K562 (cell line): ENCODE measurements around the gene SDC3. TPM values are rescaled to one million over a fixed set of nuclear protein-coding genes. Genes with fewer than 3 reads are reported as not detected.

Experiments used
- ASH1L ChIP-seq: fragments of 450-650 bp; IDR thresholded peaks from 2 replicates; pipeline ENCODE4 v1.6.1; 2018; ENCODE audit warnings: borderline replicate concordance, mild to moderate bottlenecking, low read depth; ENCODE audit not compliant: partially characterized antibody
- DNMT1 ChIP-seq: fragments of 450-650 bp; IDR thresholded peaks from 2 replicates; pipeline ENCODE4 v1.6.1; 2016; ENCODE audit warnings: antibody characterized with exemption, mild to moderate bottlenecking
- FOXJ3 ChIP-seq: sonication (generic); formaldehyde crosslinking; IDR thresholded peaks from 2 replicates; pipeline ENCODE4 v1.4.0; 2020; ENCODE audit warnings: mild to moderate bottlenecking, missing genetic modification reagents
- NR2C1 ChIP-seq, 2 experiments: fragments of 450-650 bp; IDR thresholded peaks; 2 replicates each; pipeline ENCODE4 v1.6.1; 2017; ENCODE audit warnings: mild to moderate bottlenecking in 2 of 2, antibody characterized with exemption in 1 of 2, inconsistent platforms in 1 of 2, missing compliant biosample characterization in 1 of 2, missing genetic modification characterization in 1 of 2
- NR4A1 ChIP-seq, 2 experiments: fragments of 250-450 bp in 1 of 2; fragments of 450-650 bp in 1 of 2; sonication (Bioruptor Pico) in 1 of 2; IDR thresholded peaks; 2 replicates each; pipeline versions ENCODE4 v1.4.0 to v1.6.1; 2016 to 2020; ENCODE audit warnings: mild to moderate bottlenecking in 2 of 2, missing compliant biosample characterization in 1 of 2, missing genetic modification characterization in 1 of 2, moderate library complexity in 1 of 2
- NRF1 ChIP-seq, 2 experiments: fragments of 450-650 bp; IDR thresholded peaks in 1 of 2; conservative IDR thresholded peaks in 1 of 2; 2 replicates each; pipeline ENCODE4 v1.6.1; 2014; ENCODE audit warnings: mild to moderate bottlenecking in 2 of 2
- POLR2G ChIP-seq: fragments of 200-400 bp; formaldehyde crosslinking; IDR thresholded peaks from 2 replicates; pipeline ENCODE4 v1.6.1; 2017; ENCODE audit warnings: low read depth, mild to moderate bottlenecking, antibody characterized with exemption, low read length, moderate library complexity
- PTBP1 ChIP-seq: fragments of 200-400 bp; formaldehyde crosslinking; IDR thresholded peaks from 2 replicates; pipeline ENCODE4 v1.6.1; 2017; ENCODE audit warnings: low read depth, low read length
- RBM25 ChIP-seq: fragments of 200-400 bp; formaldehyde crosslinking; IDR thresholded peaks from 2 replicates; pipeline ENCODE4 v1.6.1; 2018; ENCODE audit warnings: low read length, low read depth, moderate library complexity; ENCODE audit not compliant: severe bottlenecking
- SREBF2 ChIP-seq: sonication (generic); formaldehyde crosslinking; IDR thresholded peaks from 2 replicates; pipeline ENCODE4 v1.4.0; 2020; ENCODE audit warnings: mild to moderate bottlenecking, missing genetic modification reagents
- STAG1 ChIP-seq: sonication (generic); formaldehyde crosslinking; IDR thresholded peaks from 2 replicates; pipeline ENCODE4 v1.5.0; 2020; ENCODE audit warnings: missing genetic modification reagents, borderline replicate concordance
- polyA plus RNA-seq, 8 experiments: library from polyadenylated mRNA; depleted of rRNA in 4 of 8; stranded (reverse) in 5 of 8; unstranded in 3 of 8; fragments of >200 nt; fragmentation: Nextera tagmentation in 2 of 8; fragmentation: Illumina TruSeq in 1 of 8; extraction: Ambion mirVana in 2 of 8; extraction: Trizol in 1 of 8; gene quantifications; 2 replicates each; pipeline versions ENCODE4 v1.2.1 to v1.2.3, GENCODE V29; 2011 to 2014; ENCODE audit warnings: inconsistent platforms in 1 of 8, missing spikeins in 1 of 8
- total RNA-seq, 7 experiments: library from RNA; depleted of rRNA in 6 of 7; stranded (reverse); fragments of >200 nt in 6 of 7; fragmentation: Illumina TruSeq in 2 of 7; extraction: Trizol in 2 of 7; gene quantifications; 2 replicates each; pipeline versions ENCODE4 v1.2.1 to v1.2.3, GENCODE V29; 2011 to 2021; ENCODE audit warnings: low replicate concordance in 1 of 7
- TF ChIP-seq, protein P1 (sequence below): fragments of 250-450 bp; sonication (Bioruptor Pico); IDR thresholded peaks from 2 replicates; pipeline ENCODE4 v1.8.0; 2021; ENCODE audit warnings: moderate library complexity, mild to moderate bottlenecking, inconsistent platforms
- TF ChIP-seq, protein P2 (sequence below): fragments of 200-800 bp; sonication (Bioruptor generic); IDR thresholded peaks from 2 replicates; pipeline ENCODE4 v1.6.1; 2017; ENCODE audit warnings: missing genetic modification characterization, missing compliant biosample characterization
- TF ChIP-seq, protein P3 (sequence below), 2 experiments: fragments of 450-650 bp in 1 of 2; sonication (generic) in 1 of 2; formaldehyde crosslinking in 1 of 2; IDR thresholded peaks; 2 replicates each; pipeline versions ENCODE4 v1.7.1 to v1.9.0; 2016 to 2022; ENCODE audit warnings: inconsistent platforms in 1 of 2, mild to moderate bottlenecking in 1 of 2, missing genetic modification reagents in 1 of 2

SDC3 gene
- total and polyA plus RNA-seq, 9 of the 15 experiments (the other 6 are each of a cell fraction or from before 2014, with no cell fraction given) = 0.38 to 44.1 (median 12.1) TPM

DNA sequence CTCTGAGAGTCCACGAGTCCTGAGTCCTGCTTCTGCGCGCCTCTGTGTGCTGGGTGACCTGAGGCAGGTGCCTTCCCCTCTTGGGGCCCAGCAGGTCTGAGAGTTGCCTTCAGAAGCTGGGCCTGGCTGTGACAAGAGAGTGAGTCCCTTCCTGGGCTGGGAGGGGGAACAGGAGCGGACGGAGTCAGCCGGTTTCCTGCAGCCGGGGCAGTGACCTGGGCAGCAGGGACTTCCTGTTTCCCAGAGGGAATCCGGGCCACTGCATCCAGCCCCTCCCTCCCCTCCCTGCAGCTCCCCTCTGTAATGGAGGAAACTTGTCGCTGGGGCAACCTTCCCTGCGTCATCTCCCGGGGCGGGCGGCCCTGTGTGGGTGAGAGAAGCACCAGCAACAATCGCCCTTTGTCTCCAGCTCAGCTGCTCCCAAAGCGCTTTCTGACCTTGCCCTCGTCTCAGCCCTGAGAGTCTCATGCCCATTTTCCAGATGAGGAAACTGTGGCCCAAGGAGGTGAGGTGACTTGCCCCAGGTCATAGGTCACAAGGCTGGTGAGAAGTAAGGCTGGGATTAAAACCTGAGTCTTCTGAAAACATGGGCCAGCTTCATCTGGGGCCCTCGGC lies 61.1 kb downstream of the SDC3 start (continued):
- TF ChIP-seq, protein P1, sequence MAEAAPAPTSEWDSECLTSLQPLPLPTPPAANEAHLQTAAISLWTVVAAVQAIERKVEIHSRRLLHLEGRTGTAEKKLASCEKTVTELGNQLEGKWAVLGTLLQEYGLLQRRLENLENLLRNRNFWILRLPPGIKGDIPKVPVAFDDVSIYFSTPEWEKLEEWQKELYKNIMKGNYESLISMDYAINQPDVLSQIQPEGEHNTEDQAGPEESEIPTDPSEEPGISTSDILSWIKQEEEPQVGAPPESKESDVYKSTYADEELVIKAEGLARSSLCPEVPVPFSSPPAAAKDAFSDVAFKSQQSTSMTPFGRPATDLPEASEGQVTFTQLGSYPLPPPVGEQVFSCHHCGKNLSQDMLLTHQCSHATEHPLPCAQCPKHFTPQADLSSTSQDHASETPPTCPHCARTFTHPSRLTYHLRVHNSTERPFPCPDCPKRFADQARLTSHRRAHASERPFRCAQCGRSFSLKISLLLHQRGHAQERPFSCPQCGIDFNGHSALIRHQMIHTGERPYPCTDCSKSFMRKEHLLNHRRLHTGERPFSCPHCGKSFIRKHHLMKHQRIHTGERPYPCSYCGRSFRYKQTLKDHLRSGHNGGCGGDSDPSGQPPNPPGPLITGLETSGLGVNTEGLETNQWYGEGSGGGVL (CRISPR knock-in tag) = no peak
- TF ChIP-seq NRF1 (conservative IDR thresholded peaks at IDR 0.05 in 1 of 2, IDR thresholded peaks at IDR 0.05 in 1 of 2) = peak; percentile 39 to 45; a peak in 3 of 4 replicates
- TF ChIP-seq PTBP1 = no peak
- TF ChIP-seq STAG1 (CRISPR knock-in tag) = no peak
- TF ChIP-seq RBM25 = peak; percentile 77
- TF ChIP-seq, protein P2, sequence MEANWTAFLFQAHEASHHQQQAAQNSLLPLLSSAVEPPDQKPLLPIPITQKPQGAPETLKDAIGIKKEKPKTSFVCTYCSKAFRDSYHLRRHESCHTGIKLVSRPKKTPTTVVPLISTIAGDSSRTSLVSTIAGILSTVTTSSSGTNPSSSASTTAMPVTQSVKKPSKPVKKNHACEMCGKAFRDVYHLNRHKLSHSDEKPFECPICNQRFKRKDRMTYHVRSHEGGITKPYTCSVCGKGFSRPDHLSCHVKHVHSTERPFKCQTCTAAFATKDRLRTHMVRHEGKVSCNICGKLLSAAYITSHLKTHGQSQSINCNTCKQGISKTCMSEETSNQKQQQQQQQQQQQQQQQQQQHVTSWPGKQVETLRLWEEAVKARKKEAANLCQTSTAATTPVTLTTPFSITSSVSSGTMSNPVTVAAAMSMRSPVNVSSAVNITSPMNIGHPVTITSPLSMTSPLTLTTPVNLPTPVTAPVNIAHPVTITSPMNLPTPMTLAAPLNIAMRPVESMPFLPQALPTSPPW (CRISPR knock-in tag) = peak; percentile 71; the same call in 1 of the 2 replicates
- no peak for TF ChIP-seq SREBF2 (CRISPR knock-in tag)
- no peak for TF ChIP-seq NR4A1 (CRISPR knock-in tag; IDR thresholded peaks at IDR 0.05)
- no peak for TF ChIP-seq NR4A1 (tag; IDR thresholded peaks at IDR 0.05)
- TF ChIP-seq, protein P3, sequence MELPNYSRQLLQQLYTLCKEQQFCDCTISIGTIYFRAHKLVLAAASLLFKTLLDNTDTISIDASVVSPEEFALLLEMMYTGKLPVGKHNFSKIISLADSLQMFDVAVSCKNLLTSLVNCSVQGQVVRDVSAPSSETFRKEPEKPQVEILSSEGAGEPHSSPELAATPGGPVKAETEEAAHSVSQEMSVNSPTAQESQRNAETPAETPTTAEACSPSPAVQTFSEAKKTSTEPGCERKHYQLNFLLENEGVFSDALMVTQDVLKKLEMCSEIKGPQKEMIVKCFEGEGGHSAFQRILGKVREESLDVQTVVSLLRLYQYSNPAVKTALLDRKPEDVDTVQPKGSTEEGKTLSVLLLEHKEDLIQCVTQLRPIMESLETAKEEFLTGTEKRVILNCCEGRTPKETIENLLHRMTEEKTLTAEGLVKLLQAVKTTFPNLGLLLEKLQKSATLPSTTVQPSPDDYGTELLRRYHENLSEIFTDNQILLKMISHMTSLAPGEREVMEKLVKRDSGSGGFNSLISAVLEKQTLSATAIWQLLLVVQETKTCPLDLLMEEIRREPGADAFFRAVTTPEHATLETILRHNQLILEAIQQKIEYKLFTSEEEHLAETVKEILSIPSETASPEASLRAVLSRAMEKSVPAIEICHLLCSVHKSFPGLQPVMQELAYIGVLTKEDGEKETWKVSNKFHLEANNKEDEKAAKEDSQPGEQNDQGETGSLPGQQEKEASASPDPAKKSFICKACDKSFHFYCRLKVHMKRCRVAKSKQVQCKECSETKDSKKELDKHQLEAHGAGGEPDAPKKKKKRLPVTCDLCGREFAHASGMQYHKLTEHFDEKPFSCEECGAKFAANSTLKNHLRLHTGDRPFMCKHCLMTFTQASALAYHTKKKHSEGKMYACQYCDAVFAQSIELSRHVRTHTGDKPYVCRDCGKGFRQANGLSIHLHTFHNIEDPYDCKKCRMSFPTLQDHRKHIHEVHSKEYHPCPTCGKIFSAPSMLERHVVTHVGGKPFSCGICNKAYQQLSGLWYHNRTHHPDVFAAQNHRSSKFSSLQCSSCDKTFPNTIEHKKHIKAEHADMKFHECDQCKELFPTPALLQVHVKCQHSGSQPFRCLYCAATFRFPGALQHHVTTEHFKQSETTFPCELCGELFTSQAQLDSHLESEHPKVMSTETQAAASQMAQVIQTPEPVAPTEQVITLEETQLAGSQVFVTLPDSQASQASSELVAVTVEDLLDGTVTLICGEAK (IDR thresholded peaks at IDR 0.05) = peak; percentile 59
- TF ChIP-seq, protein P3 (CRISPR knock-in tag; IDR thresholded peaks at IDR 0.05) = no peak
- no peak for TF ChIP-seq DNMT1
- peak; percentile 51; the same call in 1 of the 2 replicates for TF ChIP-seq NR2C1 (IDR thresholded peaks at IDR 0.05)
- 0 out of 2 replicates have a peak, but pooled peaks have one; percentile 50 for TF ChIP-seq NR2C1 (tag; IDR thresholded peaks at IDR 0.05)
- no peak for TF ChIP-seq ASH1L
- TF ChIP-seq FOXJ3 = no peak
- TF ChIP-seq POLR2G = no peak
